Body of pancreas (tissue), 4 donors: Measurements from ENCODE around the gene LBR. TPM values are rescaled to one million over a fixed set of nuclear protein-coding genes. Genes with fewer than 3 reads are reported as not detected.

ENCODE experiments used
- ATAC-seq: fragments of 150-250 bp; one replicate; pipeline ENCODE4 v1.9.1; 2016
- DNase-seq, 4 donors: peaks; one replicate each; pipeline ENCODE4 v3.0.0-alpha.2; 2019
- H3K27ac ChIP-seq, 4 donors: fragments of 200-600 bp; sonication (generic); 1 replicate in 3 of 4; 2 replicates in 1 of 4; pipeline versions ENCODE4 v1.5.1 to v1.6.1; 2016 to 2019; ENCODE audit warnings: mild to moderate bottlenecking in 1 of 4, mixed read lengths in 1 of 4, moderate library complexity in 1 of 4
- H3K27me3 ChIP-seq, 2 donors: fragments of 200-600 bp; sonication (generic); one replicate each; pipeline ENCODE4 v1.6.0; 2016; ENCODE audit warnings: mild to moderate bottlenecking in 1 of 2
- H3K36me3 ChIP-seq, 2 donors: fragments of 200-600 bp; sonication (generic); replicated peaks in 1 of 2; 2 replicates each; pipeline ENCODE4 v1.5.1; 2016; ENCODE audit warnings: low read depth in 2 of 2; ENCODE audit not compliant: insufficient read depth in 1 of 2
- H3K4me1 ChIP-seq: fragments of 200-600 bp; sonication (generic); one replicate; pipeline ENCODE4 v1.6.0; 2016
- H3K4me3 ChIP-seq, 2 donors: fragments of 200-600 bp; sonication (generic); 1 replicate in 1 of 2; 2 replicates in 1 of 2; pipeline ENCODE4 v1.5.1; 2016 to 2019
- H3K9me3 ChIP-seq, 3 donors: fragments of 200-600 bp; sonication (generic); 1 replicate in 2 of 3; 2 replicates in 1 of 3; pipeline ENCODE4 v1.5.1; 2016
- POLR2A ChIP-seq, 3 donors: fragments of 450-650 bp; IDR thresholded peaks; one replicate each; pipeline ENCODE4 v1.6.1; 2016; ENCODE audit warnings: antibody characterized with exemption in 3 of 3, mild to moderate bottlenecking in 2 of 3
- WGBS, 2 donors: methylation state at CpG; one replicate each; pipeline ENCODE4 v1.1.5; 2017; 5-methylcytosine and 5-hydroxymethylcytosine counted together
- intact Hi-C: fragments of 100-400 bp; cut with DNase I; formaldehyde crosslinking; loops from one replicate; pipeline ENCODE4 v1.15.1; 2023
- total RNA-seq, 2 donors: library from RNA; depleted of rRNA; stranded (reverse); fragments of >200 nt; gene quantifications; one replicate each; pipeline ENCODE4 v1.1.0, GENCODE V29; 2016
- TF ChIP-seq, protein P1 (sequence below), 7 experiments: fragments of 450-650 bp in 4 of 7; fragments of 200-600 bp in 3 of 7; sonication (generic) in 3 of 7; IDR thresholded peaks; one replicate each; pipeline ENCODE4 v1.5.1; 2016 to 2019; ENCODE audit warnings: antibody characterized with exemption in 7 of 7

LBR gene
- total RNA-seq, 2 donors from 2014 or later: 15.2 to 26.5 TPM

- peaks cover 28% of the 10 kb centered on the region for H3K4me1 ChIP-seq
- H3K4me3 ChIP-seq: no peak overlapping the region
- peak overlapping the region in 1 of 4 donors; percentile 14 for H3K27ac ChIP-seq
Observed at GRCh38 chr1:225415307-225415706, 12.5 kb downstream of the LBR start.

DNA sequence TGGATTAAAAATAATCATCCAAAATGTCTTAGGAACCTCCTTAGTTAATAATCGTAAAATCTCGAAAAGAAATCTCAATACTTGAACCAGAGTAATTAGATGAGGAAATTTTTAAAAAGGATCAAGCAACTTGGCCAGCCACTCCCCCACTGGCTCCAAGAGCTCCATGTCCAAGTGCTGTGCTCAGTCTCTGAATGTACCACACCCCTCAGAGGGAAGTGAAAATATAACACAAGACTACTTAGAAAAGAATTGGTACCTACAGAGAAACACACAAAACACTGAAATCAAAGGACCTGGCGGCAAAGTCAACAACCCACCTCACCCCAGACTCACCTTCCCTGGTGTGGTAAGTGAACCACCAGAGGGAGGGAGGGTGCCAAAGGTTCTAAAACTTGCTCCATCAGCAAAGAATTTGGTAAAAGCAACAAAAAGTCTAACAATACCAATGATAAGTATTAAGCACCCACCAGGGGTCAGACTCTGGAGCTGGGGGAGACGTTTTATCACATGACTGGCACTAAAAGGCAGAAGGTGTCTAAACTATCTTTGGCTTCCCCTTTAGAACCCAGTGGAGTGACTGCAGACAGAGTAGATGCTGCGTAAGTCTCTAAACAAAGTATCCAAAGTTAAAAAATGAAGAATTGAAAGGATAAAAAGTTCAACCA, 14.0 kb downstream of the LBR start:
- WGBS, 2 donors: 71 to 81% methylated on average over 5 of the region's 5 CpGs

More at GRCh38 chr1:225415307-225415706, 12.5 kb downstream of the LBR start:
- ATAC-seq (no peak), DNase-seq (no peak)
- Histone ChIP-seq H3K27me3 (no peaks in the 10 kb centered on the region), H3K9me3 (no peaks in the 10 kb centered on the region), H3K36me3 (peaks cover 8% of the 10 kb centered on the region in 2 donors)
- TF ChIP-seq, protein P1, sequence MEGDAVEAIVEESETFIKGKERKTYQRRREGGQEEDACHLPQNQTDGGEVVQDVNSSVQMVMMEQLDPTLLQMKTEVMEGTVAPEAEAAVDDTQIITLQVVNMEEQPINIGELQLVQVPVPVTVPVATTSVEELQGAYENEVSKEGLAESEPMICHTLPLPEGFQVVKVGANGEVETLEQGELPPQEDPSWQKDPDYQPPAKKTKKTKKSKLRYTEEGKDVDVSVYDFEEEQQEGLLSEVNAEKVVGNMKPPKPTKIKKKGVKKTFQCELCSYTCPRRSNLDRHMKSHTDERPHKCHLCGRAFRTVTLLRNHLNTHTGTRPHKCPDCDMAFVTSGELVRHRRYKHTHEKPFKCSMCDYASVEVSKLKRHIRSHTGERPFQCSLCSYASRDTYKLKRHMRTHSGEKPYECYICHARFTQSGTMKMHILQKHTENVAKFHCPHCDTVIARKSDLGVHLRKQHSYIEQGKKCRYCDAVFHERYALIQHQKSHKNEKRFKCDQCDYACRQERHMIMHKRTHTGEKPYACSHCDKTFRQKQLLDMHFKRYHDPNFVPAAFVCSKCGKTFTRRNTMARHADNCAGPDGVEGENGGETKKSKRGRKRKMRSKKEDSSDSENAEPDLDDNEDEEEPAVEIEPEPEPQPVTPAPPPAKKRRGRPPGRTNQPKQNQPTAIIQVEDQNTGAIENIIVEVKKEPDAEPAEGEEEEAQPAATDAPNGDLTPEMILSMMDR (IDR thresholded peaks at IDR 0.05): no peak
- no peak for TF ChIP-seq POLR2A (IDR thresholded peaks at IDR 0.05)
- WGBS, 2 donors: 88 to 97% methylated on average over 4 of the region's 4 CpGs
- intact Hi-C loops: no loop called here

DNA sequence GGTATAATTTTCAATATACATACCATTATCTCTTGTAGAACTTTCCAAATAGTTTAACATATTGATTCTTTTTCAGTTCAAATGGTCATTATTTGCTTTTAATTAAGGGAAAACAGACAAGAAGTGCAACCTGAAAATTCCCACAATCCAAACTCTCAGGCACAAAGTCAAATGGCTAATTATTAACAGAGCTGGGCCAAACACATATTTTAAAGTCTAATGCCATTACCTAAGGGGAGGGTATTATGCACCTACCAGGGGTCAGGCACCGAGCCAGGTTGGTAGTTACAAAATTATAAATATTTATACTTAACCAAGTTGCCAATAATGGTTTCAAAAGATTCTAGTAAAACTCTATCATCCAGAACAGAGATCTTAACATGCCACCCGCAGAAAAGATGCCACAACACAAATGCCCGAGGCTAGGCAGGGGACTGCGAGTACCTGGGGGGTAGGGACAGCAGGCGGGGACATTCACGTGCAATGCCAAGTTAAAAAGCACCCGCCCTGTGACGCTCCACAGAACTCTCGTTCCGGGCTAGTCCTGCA, 15.0 kb downstream of the LBR start:
- H3K27ac ChIP-seq: peak overlapping the region; percentile 21 to 83 (median 76)
- no peaks in the 10 kb centered on the region for H3K27me3 ChIP-seq
- WGBS, 2 donors: 24% methylated on average over 10 of the region's 10 CpGs
- ATAC-seq: peak; percentile 94
- H3K9me3 ChIP-seq: no peaks in the 10 kb centered on the region
- peaks cover 0 to 8% of the 10 kb centered on the region in 2 donors for H3K36me3 ChIP-seq
- peaks cover 46% of the 10 kb centered on the region for H3K4me1 ChIP-seq
- TF ChIP-seq, protein P1 (IDR thresholded peaks at IDR 0.05): no peak
- peak in 2 of 3 donors; percentile 36 to 37 for TF ChIP-seq POLR2A (IDR thresholded peaks at IDR 0.05)
- no peak overlapping the region for H3K4me3 ChIP-seq
- DNase-seq: peak; percentile 77 to 86 (median 84)
- intact Hi-C loops: no loop called here

More for the DNA sequence above, 14.0 kb downstream of the LBR start:
- Histone ChIP-seq H3K27ac (peak overlapping the region; percentile 21 to 83 (median 76)), H3K9me3 (no peaks in the 10 kb centered on the region), H3K4me3 (no peak overlapping the region), H3K27me3 (no peaks in the 10 kb centered on the region), H3K36me3 (peaks cover 5 to 8% of the 10 kb centered on the region in 2 donors), H3K4me1 (peaks cover 36% of the 10 kb centered on the region)
- ATAC-seq (no peak), DNase-seq (no peak)
- intact Hi-C loops: no loop called here
- TF ChIP-seq, protein P1 (IDR thresholded peaks at IDR 0.05): no peak
- no peak for TF ChIP-seq POLR2A (IDR thresholded peaks at IDR 0.05)

GRCh38 chr1:225412321-225412720, 15.5 kb downstream of the LBR start:
- H3K9me3 ChIP-seq: no peaks in the 10 kb centered on the region
- DNase-seq (peak in 1 of 4 donors; percentile 26), ATAC-seq (peak; percentile 31)
- H3K27me3 ChIP-seq: no peaks in the 10 kb centered on the region
- no peak for TF ChIP-seq POLR2A (IDR thresholded peaks at IDR 0.05)
- TF ChIP-seq, protein P1 (IDR thresholded peaks at IDR 0.05): no peak
- peaks cover 46% of the 10 kb centered on the region for H3K4me1 ChIP-seq
- H3K36me3 ChIP-seq: peaks cover 0 to 5% of the 10 kb centered on the region in 2 donors
- intact Hi-C loops: no loop called here
- 18 to 35% methylated on average over 10 of the region's 10 CpGs for WGBS, 2 donors
- peak overlapping the region; percentile 21 to 83 (median 76) for H3K27ac ChIP-seq
- no peak overlapping the region for H3K4me3 ChIP-seq
